Esophagus squamous epithelium (tissue), 4 donors: ENCODE data around the gene SIKE1.

ENCODE experiments used
- CTCF ChIP-seq, 6 experiments: fragments of 450-650 bp in 4 of 6; fragments of 200-600 bp in 2 of 6; sonication (generic) in 2 of 6; IDR thresholded peaks; one replicate each; pipeline ENCODE4 v1.5.1; 2016 to 2019; ENCODE audit warnings: antibody characterized with exemption in 6 of 6, mild to moderate bottlenecking in 4 of 6, moderate library complexity in 4 of 6
- POLR2A ChIP-seq, 4 donors: fragments of 450-650 bp; IDR thresholded peaks; one replicate each; pipeline ENCODE4 v1.6.1; 2017; ENCODE audit warnings: antibody characterized with exemption in 4 of 4, mild to moderate bottlenecking in 4 of 4, moderate library complexity in 3 of 4

- TF ChIP-seq CTCF (IDR thresholded peaks at IDR 0.05) (no peak), POLR2A (IDR thresholded peaks at IDR 0.05) (no peak)
Observed at GRCh38 chr1:114737314-114737849, 43.1 kb downstream of the SIKE1 start.
